ENCODE data around the gene TMEM150B.

Gene TMEM150B

GRCh38 chr19:55312621-55313512, 12.3 kb downstream of the TMEM150B start:
- Histone ChIP-seq H3K9ac (ENCODE audit: low read length in 2 of 2) (no peak overlapping the region), H3K4me1 (ENCODE audit: control insufficient read depth, insufficient read depth, low read length) (no peaks in the 10 kb centered on the region), H3K4me3 (ENCODE audit: low read length in 2 of 2) (no peak overlapping the region), H3K27me3 (ENCODE audit: control insufficient read depth in 1 of 2, insufficient read depth in 2 of 2, low read length in 2 of 2) (no peaks in the 10 kb centered on the region), H3K36me3 (ENCODE audit: control insufficient read depth in 2 of 2, insufficient read depth in 2 of 2, low read length in 2 of 2) (peaks cover 3 to 10% of the 10 kb centered on the region in 2 donors), H3K9me3 (ENCODE audit: control insufficient read depth in 2 of 2, low read length in 2 of 2) (peaks cover 0 to 4% of the 10 kb centered on the region in 2 donors), H3K27ac (ENCODE audit: low read length) (no peak overlapping the region)

DNA sequence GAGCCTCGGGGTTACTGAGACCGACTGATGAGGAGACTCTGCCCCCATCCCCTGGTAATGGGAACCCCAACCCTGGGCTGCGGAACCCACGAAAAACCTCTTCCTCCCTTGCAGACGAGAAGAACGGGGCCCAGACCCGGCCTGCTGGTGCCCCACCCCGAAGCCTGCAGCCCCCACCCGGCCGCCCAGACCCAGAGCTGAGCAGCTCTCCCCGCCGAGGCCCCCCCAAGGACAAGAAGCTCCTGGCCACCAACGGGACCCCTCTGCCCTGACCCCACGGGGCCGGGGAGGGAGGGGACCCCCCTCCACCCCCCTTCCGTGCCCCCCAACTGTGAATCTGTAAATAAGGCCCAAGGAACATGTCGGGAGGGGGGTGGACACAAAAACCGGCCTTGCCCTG, 13.3 kb downstream of the TMEM150B start:
- no peak overlapping the region for H3K27ac ChIP-seq (ENCODE audit: low read length)
- H3K4me1 ChIP-seq (ENCODE audit: control insufficient read depth, insufficient read depth, low read length): no peaks in the 10 kb centered on the region
- no peak overlapping the region for H3K9ac ChIP-seq (ENCODE audit: low read length in 2 of 2)
- peaks cover 0 to 4% of the 10 kb centered on the region in 2 donors for H3K9me3 ChIP-seq (ENCODE audit: control insufficient read depth in 2 of 2, low read length in 2 of 2)
- no peaks in the 10 kb centered on the region for H3K27me3 ChIP-seq (ENCODE audit: control insufficient read depth in 1 of 2, insufficient read depth in 2 of 2, low read length in 2 of 2)
- H3K4me3 ChIP-seq (ENCODE audit: low read length in 2 of 2): no peak overlapping the region
- peaks cover 6 to 11% of the 10 kb centered on the region in 2 donors for H3K36me3 ChIP-seq (ENCODE audit: control insufficient read depth in 2 of 2, insufficient read depth in 2 of 2, low read length in 2 of 2)

GRCh38 chr19:55311397-55311796, 13.7 kb downstream of the TMEM150B start:
- Histone ChIP-seq H3K36me3 (ENCODE audit: control insufficient read depth in 2 of 2, insufficient read depth in 2 of 2, low read length in 2 of 2) (peaks cover 10 to 15% of the 10 kb centered on the region in 2 donors), H3K27me3 (ENCODE audit: control insufficient read depth in 1 of 2, insufficient read depth in 2 of 2, low read length in 2 of 2) (no peaks in the 10 kb centered on the region), H3K4me1 (ENCODE audit: control insufficient read depth, insufficient read depth, low read length) (no peaks in the 10 kb centered on the region), H3K27ac (ENCODE audit: low read length) (no peak overlapping the region), H3K9ac (ENCODE audit: low read length in 2 of 2) (no peak overlapping the region), H3K9me3 (ENCODE audit: control insufficient read depth in 2 of 2, low read length in 2 of 2) (peaks cover 0 to 4% of the 10 kb centered on the region in 2 donors), H3K4me3 (ENCODE audit: low read length in 2 of 2) (no peak overlapping the region)

- Histone ChIP-seq H3K9me3 (ENCODE audit: control insufficient read depth in 2 of 2, low read length in 2 of 2) (no peaks in the 10 kb centered on the region), H3K9ac (ENCODE audit: low read length in 2 of 2) (no peak overlapping the region), H3K36me3 (ENCODE audit: control insufficient read depth in 2 of 2, insufficient read depth in 2 of 2, low read length in 2 of 2) (peaks cover 12 to 21% of the 10 kb centered on the region in 2 donors), H3K27me3 (ENCODE audit: control insufficient read depth in 1 of 2, insufficient read depth in 2 of 2, low read length in 2 of 2) (no peaks in the 10 kb centered on the region), H3K27ac (ENCODE audit: low read length) (no peak overlapping the region), H3K4me3 (ENCODE audit: low read length in 2 of 2) (no peak overlapping the region), H3K4me1 (ENCODE audit: control insufficient read depth, insufficient read depth, low read length) (no peaks in the 10 kb centered on the region)
Measured at GRCh38 chr19:55310498-55310897, 14.6 kb downstream of the TMEM150B start.

- H3K27me3 ChIP-seq (ENCODE audit: control insufficient read depth in 1 of 2, insufficient read depth in 2 of 2, low read length in 2 of 2): no peaks in the 10 kb centered on the region
- no peaks in the 10 kb centered on the region for H3K4me1 ChIP-seq (ENCODE audit: control insufficient read depth, insufficient read depth, low read length)
- no peak overlapping the region for H3K4me3 ChIP-seq (ENCODE audit: low read length in 2 of 2)
- no peak overlapping the region for H3K9ac ChIP-seq (ENCODE audit: low read length in 2 of 2)
- no peaks in the 10 kb centered on the region for H3K9me3 ChIP-seq (ENCODE audit: control insufficient read depth in 2 of 2, low read length in 2 of 2)
- no peak overlapping the region for H3K27ac ChIP-seq (ENCODE audit: low read length)
- H3K36me3 ChIP-seq (ENCODE audit: control insufficient read depth in 2 of 2, insufficient read depth in 2 of 2, low read length in 2 of 2): peaks cover 12 to 21% of the 10 kb centered on the region in 2 donors
Measured at GRCh38 chr19:55309448-55309847, 15.7 kb downstream of the TMEM150B start.

DNA sequence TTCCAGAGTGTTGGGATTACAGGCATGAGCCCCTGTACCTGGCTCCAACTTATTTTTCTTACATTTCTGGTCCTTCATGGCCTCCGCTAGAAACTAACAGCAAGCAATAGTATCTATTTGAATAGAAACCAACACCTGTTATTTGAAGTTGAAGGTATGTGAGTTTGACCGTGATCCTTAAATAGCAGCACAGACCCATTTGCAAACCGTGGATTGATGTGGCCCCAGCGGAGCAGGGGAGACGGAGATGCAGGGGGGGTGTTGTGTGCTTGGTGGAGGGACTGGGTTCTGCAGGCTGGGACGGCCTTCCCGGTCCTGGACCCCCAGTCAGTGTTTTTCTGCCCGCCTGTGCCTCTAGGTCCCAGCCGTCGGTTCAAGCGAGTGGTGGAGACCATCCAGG, 16.9 kb downstream of the TMEM150B start:
- Histone ChIP-seq H3K27ac (ENCODE audit: low read length) (no peak overlapping the region), H3K36me3 (ENCODE audit: control insufficient read depth in 2 of 2, insufficient read depth in 2 of 2, low read length in 2 of 2) (peaks cover 20 to 26% of the 10 kb centered on the region in 2 donors), H3K27me3 (ENCODE audit: control insufficient read depth in 1 of 2, insufficient read depth in 2 of 2, low read length in 2 of 2) (no peaks in the 10 kb centered on the region), H3K9me3 (ENCODE audit: control insufficient read depth in 2 of 2, low read length in 2 of 2) (no peaks in the 10 kb centered on the region), H3K4me1 (ENCODE audit: control insufficient read depth, insufficient read depth, low read length) (no peaks in the 10 kb centered on the region), H3K4me3 (ENCODE audit: low read length in 2 of 2) (no peak overlapping the region), H3K9ac (ENCODE audit: low read length in 2 of 2) (no peak overlapping the region)

DNA sequence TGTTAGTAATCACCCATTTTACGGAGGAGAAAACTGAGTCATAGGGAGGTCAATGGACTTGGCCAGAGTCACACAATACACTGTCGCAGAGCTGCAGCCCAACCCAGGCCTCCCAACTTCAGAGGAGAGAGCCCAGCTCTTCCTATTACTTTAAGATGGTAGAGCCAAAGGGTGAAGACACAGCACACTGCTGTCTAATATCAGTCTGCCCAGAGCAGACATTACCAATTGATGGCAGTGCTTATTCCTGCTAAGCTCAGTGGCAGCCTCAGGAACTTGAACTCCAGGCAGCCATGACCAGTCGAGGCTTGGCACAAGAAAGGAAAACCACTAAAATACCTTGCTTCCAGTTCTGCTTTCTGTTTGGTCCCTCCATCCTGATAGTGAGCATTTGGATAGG, 18.4 kb downstream of the TMEM150B start:
- no peak overlapping the region for H3K9ac ChIP-seq (ENCODE audit: low read length in 2 of 2)
- peaks cover 6% of the 10 kb centered on the region for H3K4me1 ChIP-seq (ENCODE audit: control insufficient read depth, insufficient read depth, low read length)
- H3K27me3 ChIP-seq (ENCODE audit: control insufficient read depth in 1 of 2, insufficient read depth in 2 of 2, low read length in 2 of 2): no peaks in the 10 kb centered on the region
- H3K27ac ChIP-seq (ENCODE audit: low read length): no peak overlapping the region
- no peaks in the 10 kb centered on the region for H3K9me3 ChIP-seq (ENCODE audit: control insufficient read depth in 2 of 2, low read length in 2 of 2)
- no peak overlapping the region for H3K4me3 ChIP-seq (ENCODE audit: low read length in 2 of 2)
- H3K36me3 ChIP-seq (ENCODE audit: control insufficient read depth in 2 of 2, insufficient read depth in 2 of 2, low read length in 2 of 2): peaks cover 24 to 31% of the 10 kb centered on the region in 2 donors

- no peaks in the 10 kb centered on the region for H3K9me3 ChIP-seq (ENCODE audit: control insufficient read depth in 2 of 2, low read length in 2 of 2)
- peaks cover 24 to 31% of the 10 kb centered on the region in 2 donors for H3K36me3 ChIP-seq (ENCODE audit: control insufficient read depth in 2 of 2, insufficient read depth in 2 of 2, low read length in 2 of 2)
- peaks cover 12% of the 10 kb centered on the region for H3K4me1 ChIP-seq (ENCODE audit: control insufficient read depth, insufficient read depth, low read length)
- no peaks in the 10 kb centered on the region for H3K27me3 ChIP-seq (ENCODE audit: control insufficient read depth in 1 of 2, insufficient read depth in 2 of 2, low read length in 2 of 2)
- no peak overlapping the region for H3K9ac ChIP-seq (ENCODE audit: low read length in 2 of 2)
- no peak overlapping the region for H3K27ac ChIP-seq (ENCODE audit: low read length)
- no peak overlapping the region for H3K4me3 ChIP-seq (ENCODE audit: low read length in 2 of 2)
Measured at GRCh38 chr19:55305983-55306562, 19.1 kb downstream of the TMEM150B start.

GRCh38 chr19:55305491-55305890, 19.6 kb downstream of the TMEM150B start:
- H3K4me3 ChIP-seq (ENCODE audit: low read length in 2 of 2): no peak overlapping the region
- H3K36me3 ChIP-seq (ENCODE audit: control insufficient read depth in 2 of 2, insufficient read depth in 2 of 2, low read length in 2 of 2): peaks cover 24 to 31% of the 10 kb centered on the region in 2 donors
- peaks cover 13% of the 10 kb centered on the region for H3K4me1 ChIP-seq (ENCODE audit: control insufficient read depth, insufficient read depth, low read length)
- no peaks in the 10 kb centered on the region for H3K9me3 ChIP-seq (ENCODE audit: control insufficient read depth in 2 of 2, low read length in 2 of 2)
- no peaks in the 10 kb centered on the region for H3K27me3 ChIP-seq (ENCODE audit: control insufficient read depth in 1 of 2, insufficient read depth in 2 of 2, low read length in 2 of 2)
- no peak overlapping the region for H3K27ac ChIP-seq (ENCODE audit: low read length)
- H3K9ac ChIP-seq (ENCODE audit: low read length in 2 of 2): no peak overlapping the region

DNA sequence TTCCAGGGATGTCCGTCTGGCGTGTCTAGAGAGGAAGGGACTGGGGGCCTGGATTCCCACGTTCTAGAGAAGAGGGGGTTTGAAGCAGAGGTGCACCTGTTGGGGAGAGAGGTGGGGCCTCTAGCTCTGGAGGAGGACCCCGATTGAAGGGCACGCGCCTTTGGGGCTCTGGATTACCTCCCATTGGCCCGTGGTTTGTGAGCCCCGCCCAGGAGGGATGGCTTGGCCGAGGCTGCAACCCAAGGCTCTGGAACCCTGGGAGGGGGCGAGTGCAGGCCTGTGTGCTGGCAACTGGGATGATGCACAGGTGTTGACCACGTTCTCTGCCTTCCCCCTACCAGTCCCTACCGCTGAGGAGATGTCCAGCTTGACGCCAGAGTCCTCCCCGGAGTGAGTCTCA, 20.2 kb downstream of the TMEM150B start:
- Histone ChIP-seq H3K9me3 (ENCODE audit: control insufficient read depth in 2 of 2, low read length in 2 of 2) (no peaks in the 10 kb centered on the region), H3K36me3 (ENCODE audit: control insufficient read depth in 2 of 2, insufficient read depth in 2 of 2, low read length in 2 of 2) (peaks cover 24 to 30% of the 10 kb centered on the region in 2 donors), H3K27ac (ENCODE audit: low read length) (no peak overlapping the region), H3K27me3 (ENCODE audit: control insufficient read depth in 1 of 2, insufficient read depth in 2 of 2, low read length in 2 of 2) (no peaks in the 10 kb centered on the region), H3K4me1 (ENCODE audit: control insufficient read depth, insufficient read depth, low read length) (peaks cover 13% of the 10 kb centered on the region), H3K9ac (ENCODE audit: low read length in 2 of 2) (no peak overlapping the region), H3K4me3 (ENCODE audit: low read length in 2 of 2) (no peak overlapping the region)

Data from stomach smooth muscle (tissue), 2 donors.